Nucleus accumbens (tissue), 56 donors: Measurements from ENCODE around the gene BOC.

ENCODE experiments used
- DNase-seq, 56 donors: peaks; one replicate each; lab custom pipeline; 2025; lab: John Stamatoyannopoulos, UW

Gene BOC

DNA sequence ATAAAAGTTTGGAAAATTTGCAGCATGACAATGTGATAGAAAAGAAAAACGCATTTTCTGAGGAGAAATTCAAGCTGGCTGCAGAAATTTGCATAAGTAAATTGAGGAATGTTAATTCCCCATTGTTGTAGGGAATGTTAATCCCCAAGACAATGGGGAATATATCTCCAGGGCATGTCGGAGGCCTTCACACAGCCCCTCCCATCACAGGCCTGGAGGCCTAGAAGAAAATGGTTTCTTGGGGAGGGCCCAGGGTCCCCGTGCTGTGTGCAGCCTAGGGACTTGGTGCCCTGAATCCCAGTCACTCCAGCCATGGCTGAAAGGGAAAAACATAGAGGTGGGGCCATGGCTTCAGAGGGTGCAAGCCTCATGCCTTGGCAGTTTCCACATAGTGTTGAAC is 101.1 kb downstream of the BOC start:
- no peak for DNase-seq

DNA sequence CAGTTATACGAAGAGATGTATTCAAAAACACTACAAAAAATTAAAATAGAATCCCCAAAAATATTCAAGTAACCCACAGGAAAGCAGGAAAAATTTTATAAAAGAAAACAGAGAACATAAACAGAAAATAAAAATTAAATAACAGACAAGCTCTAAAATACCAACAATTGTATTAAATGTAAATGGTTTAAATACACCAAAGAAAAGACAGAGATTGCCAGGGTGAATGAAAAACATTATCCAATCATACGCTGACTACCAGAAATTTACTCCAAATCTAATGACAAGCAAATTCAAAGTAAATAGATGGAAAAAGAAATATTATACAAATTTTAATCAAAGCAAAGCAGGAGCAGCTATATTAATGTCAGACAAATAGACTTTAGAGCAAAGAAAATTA is 103.6 kb downstream of the BOC start:
- DNase-seq = no peak

DNA sequence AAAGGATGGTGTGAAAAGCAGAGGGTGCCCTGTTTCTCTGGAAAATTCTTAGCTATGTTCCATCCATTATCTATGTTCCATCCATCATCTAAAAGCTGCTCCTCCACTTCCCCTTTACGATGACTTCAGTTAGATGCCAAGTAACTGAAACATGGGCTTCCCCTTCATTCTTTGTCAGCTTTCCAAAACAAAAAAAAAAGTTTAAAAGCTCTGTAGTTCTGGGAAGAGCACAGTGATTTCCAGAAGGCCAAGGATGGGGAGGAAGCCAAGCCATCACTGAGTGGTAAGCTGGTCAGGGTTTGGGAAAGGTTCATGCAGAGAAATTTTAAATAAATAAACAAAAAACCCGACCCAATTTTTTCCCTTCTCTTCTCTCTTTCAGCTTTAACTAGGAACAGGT is 118.4 kb downstream of the BOC start:
- no peak for DNase-seq

DNA sequence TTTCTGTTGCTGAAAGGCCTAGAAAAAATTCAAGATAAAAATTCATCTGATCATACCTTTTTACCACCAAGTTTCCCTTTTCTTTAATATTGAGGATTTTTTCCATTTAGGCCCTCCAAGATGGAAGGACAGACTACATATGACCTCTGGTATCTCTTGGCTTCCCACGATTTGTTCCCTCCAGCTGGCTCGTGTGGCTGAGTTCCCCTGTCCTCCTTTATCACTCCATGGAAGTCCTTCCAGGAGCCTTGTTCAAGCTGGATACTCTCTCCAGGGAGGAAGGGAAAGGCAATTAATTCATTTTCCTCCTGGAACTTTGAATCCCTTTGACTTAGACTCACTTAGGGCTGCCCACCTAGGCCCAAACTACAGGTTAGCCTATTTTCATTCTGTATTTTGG is 119.4 kb downstream of the BOC start:
- DNase-seq = no peak

DNA sequence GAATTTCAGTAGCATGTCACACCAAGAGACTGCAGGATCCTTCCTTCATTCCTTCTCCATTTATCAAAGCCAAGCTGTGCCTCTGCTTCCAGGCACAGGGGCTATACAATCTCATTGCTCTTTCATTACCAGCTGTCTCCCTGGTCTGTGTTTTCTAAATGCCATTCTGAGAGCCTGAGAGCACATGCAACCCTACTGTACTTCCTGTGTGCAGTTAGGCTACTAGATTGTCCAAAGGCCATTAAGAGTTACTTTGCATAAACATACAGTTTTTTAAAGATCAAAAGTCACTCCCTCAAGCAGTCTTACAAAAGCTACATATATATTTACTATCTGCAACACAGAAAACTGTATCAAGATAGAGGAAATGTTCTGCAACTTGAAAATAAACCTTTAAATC is 119.8 kb downstream of the BOC start:
- DNase-seq = no peak
